Measurements from ENCODE around the gene PXDC1. TPM values are rescaled to one million over a fixed set of nuclear protein-coding genes. Genes with fewer than 3 reads are reported as not detected.
"Not testable (repeated sequence)": the region's sequence is repeated elsewhere in the genome, so short reads cannot be mapped to it uniquely, and the experiment has no call there.

Gene PXDC1
- total and polyA plus RNA-seq, 2 donors (not counting 3 experiments of a cell fraction or from before 2014, with no cell fraction given), result 60.9 to 121 TPM

DNA sequence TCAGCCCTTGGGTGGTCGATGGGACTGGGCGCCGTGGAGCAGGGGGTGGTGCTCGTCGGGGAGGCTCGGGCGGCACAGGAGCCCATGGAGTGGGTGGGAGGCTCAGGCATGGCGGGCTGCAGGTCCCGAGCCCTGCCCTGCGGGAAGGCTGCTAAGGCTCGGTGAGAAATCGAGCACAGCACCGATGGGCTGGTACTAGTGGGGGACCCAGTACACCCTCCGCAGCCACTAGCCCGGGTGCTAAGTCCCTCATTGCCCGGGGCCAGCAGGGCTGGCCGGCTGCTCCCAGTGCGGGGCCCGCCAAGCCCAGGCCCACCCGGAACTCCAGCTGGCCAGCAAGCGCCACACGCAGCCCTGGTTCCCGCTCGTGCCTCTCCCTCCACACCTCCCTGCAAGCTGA, 30.7 kb downstream of the PXDC1 start:
- H3K4me1 ChIP-seq (ENCODE audit: control insufficient read depth, extremely low read depth, insufficient read depth, low read length); H3K9me3 ChIP-seq (replicated peaks; ENCODE audit: control insufficient read depth, insufficient read depth, low read length); H3K9me1 ChIP-seq (replicated peaks; ENCODE audit: control insufficient read depth, extremely low read depth, insufficient read depth, low read length); H2AFZ ChIP-seq (ENCODE audit: low read depth, low read length); H3K27me3 ChIP-seq (ENCODE audit: control insufficient read depth in 2 of 2, insufficient read depth in 2 of 2, low read length in 2 of 2); H3K79me2 ChIP-seq (ENCODE audit: control insufficient read depth, insufficient read depth, low read length); H3K4me3 ChIP-seq (replicated peaks in 1 of 3; ENCODE audit: insufficient read depth in 1 of 3, low read depth in 1 of 3, low read length in 3 of 3); H3K9ac ChIP-seq (replicated peaks; ENCODE audit: extremely low read depth, insufficient read depth, low read length); BruUV-seq (replicated peaks); H3K27ac ChIP-seq (ENCODE audit: insufficient read depth, low read depth, low read length); DNase-seq (ENCODE audit: low read depth, low spot score); POLR2A ChIA-PET; intact Hi-C loops (cut with micrococcal nuclease); H4K20me1 ChIP-seq (replicated peaks; ENCODE audit: control insufficient read depth, extremely low read depth, insufficient read depth, low read length); H3K4me2 ChIP-seq (ENCODE audit: insufficient read depth, low read length); FAIRE-seq; dilution Hi-C loops (cut with MboI; ENCODE audit: extremely low pct_ligation_motif_present, low sequenced_read_pairs): not testable (repeated sequence)
- peaks cover 17 to 35% of the 10 kb centered on the region in 2 experiments for H3K36me3 ChIP-seq (ENCODE audit: control insufficient read depth in 2 of 2, extremely low read depth in 1 of 2, insufficient read depth in 2 of 2, low read length in 2 of 2)
- peak; percentile 37 for TF ChIP-seq POLR2AphosphoS5 (IDR thresholded peaks at IDR 0.05; ENCODE audit: insufficient read depth, low read depth, low read length)
- CTCF ChIA-PET, result interaction anchor here (1.5 kb wide), 1 partner anchor 441 kb away, joined by 6 read pairs; no protein-coding TSS in a partner anchor

DNA sequence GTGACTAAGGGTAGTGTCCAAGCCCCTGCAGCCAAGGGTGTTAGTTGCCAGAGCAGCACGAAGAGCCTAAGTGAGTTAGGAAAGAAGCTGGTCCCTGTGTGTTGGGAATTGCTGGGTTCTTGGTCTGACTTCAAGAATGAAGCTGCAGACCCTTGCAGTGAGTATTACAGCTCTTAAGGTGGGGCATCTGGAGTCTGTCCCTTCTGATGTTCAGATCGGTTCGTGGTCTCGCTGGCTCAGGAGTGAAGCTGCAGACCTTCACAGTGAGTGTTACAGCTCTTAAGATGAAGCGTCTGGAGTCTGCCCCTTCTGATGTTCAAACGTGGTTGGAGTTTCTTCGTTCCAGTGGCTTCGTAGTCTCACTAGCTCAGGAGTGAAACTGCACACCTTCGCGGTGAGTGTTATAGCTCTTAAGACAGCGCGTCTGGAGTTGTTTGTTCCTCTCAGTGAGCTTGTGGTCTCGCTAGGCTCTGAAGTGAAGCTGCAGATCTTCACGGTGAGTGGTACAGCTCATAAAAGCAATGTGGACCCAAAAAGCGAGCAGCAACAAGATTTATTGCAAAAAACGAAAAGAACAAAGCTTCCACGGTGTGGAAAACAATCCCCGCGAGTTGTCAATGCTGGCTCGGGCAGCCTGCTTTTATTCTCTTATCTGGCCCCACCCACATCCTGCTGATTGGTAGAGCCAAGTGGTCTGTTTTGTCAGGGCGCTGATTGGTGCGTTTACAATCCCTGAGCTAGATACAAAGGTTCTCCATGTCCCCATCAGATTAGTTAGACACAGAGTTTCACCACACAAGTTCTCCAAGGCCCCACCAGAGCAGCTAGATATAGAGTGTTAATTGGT, 31.8 kb downstream of the PXDC1 start:
- Histone ChIP-seq H3K27me3 (ENCODE audit: control insufficient read depth in 2 of 2, insufficient read depth in 2 of 2, low read length in 2 of 2) (no peaks in the 10 kb centered on the region), H3K9me1 (replicated peaks; ENCODE audit: control insufficient read depth, extremely low read depth, insufficient read depth, low read length) (no peaks in the 10 kb centered on the region), H2AFZ (ENCODE audit: low read depth, low read length) (no peak overlapping the region), H3K36me3 (ENCODE audit: control insufficient read depth in 2 of 2, extremely low read depth in 1 of 2, insufficient read depth in 2 of 2, low read length in 2 of 2) (peaks cover 17 to 24% of the 10 kb centered on the region in 2 experiments), H3K4me2 (ENCODE audit: insufficient read depth, low read length) (no peak overlapping the region), H3K9ac (replicated peaks; ENCODE audit: extremely low read depth, insufficient read depth, low read length) (no peak overlapping the region), H4K20me1 (replicated peaks; ENCODE audit: control insufficient read depth, extremely low read depth, insufficient read depth, low read length) (no peaks in the 10 kb centered on the region), H3K4me3 (replicated peaks in 1 of 3; ENCODE audit: insufficient read depth in 1 of 3, low read depth in 1 of 3, low read length in 3 of 3) (no peak overlapping the region), H3K79me2 (ENCODE audit: control insufficient read depth, insufficient read depth, low read length) (peaks cover 2% of the 10 kb centered on the region), H3K4me1 (ENCODE audit: control insufficient read depth, extremely low read depth, insufficient read depth, low read length) (no peaks in the 10 kb centered on the region), H3K27ac (ENCODE audit: insufficient read depth, low read depth, low read length) (no peak overlapping the region), H3K9me3 (replicated peaks; ENCODE audit: control insufficient read depth, insufficient read depth, low read length) (no peaks in the 10 kb centered on the region)
- POLR2A ChIA-PET, result no interaction called here
- CTCF ChIA-PET, result interaction anchor here (1.1 to 1.5 kb wide), 3 partner anchors 271 to 440 kb away, joined by 3 to 6 read pairs (median 3); no protein-coding TSS in a partner anchor
- TSS peak; percentile 22 for BruUV-seq (replicated peaks)
- no peak for TF ChIP-seq EZH2 (IDR thresholded peaks at IDR 0.05; ENCODE audit: borderline replicate concordance, low read depth, low read length, severe bottlenecking)
- TF ChIP-seq POLR2A (IDR thresholded peaks at IDR 0.05; ENCODE audit: low read depth, low read length), result peak; percentile 12
- intact Hi-C loops (cut with micrococcal nuclease), result no loop called here
- dilution Hi-C loops (cut with MboI; ENCODE audit: extremely low pct_ligation_motif_present, low sequenced_read_pairs), result no loop called here
- DNase-seq (ENCODE audit: low read depth, low spot score) (no peak), FAIRE-seq (no peak)

All from endothelial cell of umbilical vein (primary cell).